DOHH2 (cell line): ENCODE measurements around the gene ADORA3.
A peak's percentile ranks its signal among the peaks of the same experiment; 100 is the strongest.

Experiments
- H3F3A ChIP-seq: fragments of 200-600 bp; sonication (generic), shearing (Covaris generic); 2 replicates; pipeline ENCODE4 v1.6.0; 2016; ENCODE audit warnings: antibody characterized with exemption, mild to moderate bottlenecking; ENCODE audit not compliant: control insufficient read depth, insufficient read depth
- H3K27ac ChIP-seq: fragments of 200-600 bp; sonication (generic); 2 replicates; pipeline ENCODE4 v1.5.1; 2014; ENCODE audit warnings: low read depth, mild to moderate bottlenecking, low read length, moderate library complexity
- H3K27me3 ChIP-seq: fragments of 200-600 bp; sonication (generic); 2 replicates; pipeline ENCODE4 v1.6.1; 2014; ENCODE audit warnings: mild to moderate bottlenecking, low read length, mixed read lengths; ENCODE audit not compliant: control insufficient read depth
- H3K36me3 ChIP-seq: fragments of 200-600 bp; sonication (generic); 2 replicates; pipeline ENCODE4 v1.6.1; 2014; ENCODE audit warnings: mild to moderate bottlenecking, low read length, moderate library complexity, mixed read lengths; ENCODE audit not compliant: control insufficient read depth
- H3K4me1 ChIP-seq: fragments of 200-600 bp; sonication (generic); 2 replicates; pipeline ENCODE4 v1.6.1; 2014; ENCODE audit warnings: mild to moderate bottlenecking, low read length, mixed read lengths; ENCODE audit not compliant: control insufficient read depth
- H3K4me2 ChIP-seq: fragments of 200-600 bp; sonication (generic); 2 replicates; pipeline ENCODE4 v1.6.0; 2014; ENCODE audit warnings: mild to moderate bottlenecking, low read length, moderate library complexity
- H3K4me3 ChIP-seq: fragments of 200-600 bp; sonication (generic); 2 replicates; pipeline ENCODE4 v1.5.1; 2014; ENCODE audit warnings: mild to moderate bottlenecking, low read length, mixed read lengths
- H3K79me2 ChIP-seq: fragments of 200-600 bp; sonication (generic); 2 replicates; pipeline ENCODE4 v1.6.1; 2014; ENCODE audit warnings: mild to moderate bottlenecking, low read length, mixed read lengths; ENCODE audit not compliant: control insufficient read depth
- H3K9me2 ChIP-seq: fragments of 200-600 bp; sonication (generic); replicated peaks from 2 replicates; pipeline ENCODE4 v1.6.1; 2014; ENCODE audit warnings: mild to moderate bottlenecking, low read length, mixed read lengths; ENCODE audit not compliant: control insufficient read depth
- H3K9me3 ChIP-seq: fragments of 200-600 bp; sonication (generic); 2 replicates; pipeline ENCODE4 v1.6.1; 2014; ENCODE audit warnings: antibody characterized with exemption, low read length, mixed read lengths; ENCODE audit not compliant: control insufficient read depth, insufficient read depth
- H4K20me1 ChIP-seq: fragments of 200-600 bp; sonication (generic); 2 replicates; pipeline ENCODE4 v1.6.0; 2014; ENCODE audit warnings: low read depth, mild to moderate bottlenecking, antibody characterized with exemption, low read length, moderate library complexity; ENCODE audit not compliant: control insufficient read depth, insufficient read depth
- EZH2phosphoT487 ChIP-seq: fragments of 200-600 bp; sonication (generic); IDR thresholded peaks from 2 replicates; pipeline ENCODE4 v1.6.1; 2017; ENCODE audit warnings: borderline replicate concordance, mild to moderate bottlenecking, antibody characterized with exemption, low read length, moderate library complexity, mixed read lengths
- TF ChIP-seq, protein P1 (sequence below): fragments of 200-600 bp; sonication (generic); IDR thresholded peaks from one replicate; pipeline ENCODE4 v1.5.1; 2014; ENCODE audit warnings: antibody characterized with exemption, mild to moderate bottlenecking, low read depth, low read length; ENCODE audit not compliant: poor library complexity, severe bottlenecking

ADORA3 gene

DNA sequence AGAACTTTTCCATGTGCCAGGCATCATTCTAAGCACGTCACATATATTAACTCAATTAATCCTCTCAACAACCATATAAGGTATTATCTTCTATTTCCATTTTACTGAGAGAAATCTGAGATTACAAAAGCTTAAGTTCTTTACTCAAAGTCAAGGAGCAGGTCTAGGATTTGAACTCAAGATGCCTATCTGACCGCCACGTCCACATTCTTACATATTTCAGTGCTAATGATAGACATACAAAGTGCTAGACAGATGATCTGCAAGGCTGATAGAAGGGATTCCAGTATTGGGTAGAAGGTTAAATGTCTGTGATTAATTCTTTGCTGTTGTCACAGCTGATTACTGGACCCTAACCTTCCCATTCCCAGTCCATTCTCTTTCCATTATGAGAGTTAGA is 49.7 kb downstream of the ADORA3 start:
- no peak overlapping the region for H3K4me3 ChIP-seq
- H3K4me1 ChIP-seq = peaks cover 31% of the 10 kb centered on the region
- H3K36me3 ChIP-seq = peaks cover 83% of the 10 kb centered on the region
- no peaks in the 10 kb centered on the region for H3K9me3 ChIP-seq
- H3K27me3 ChIP-seq = no peaks in the 10 kb centered on the region
- H3K4me2 ChIP-seq = 0 out of 2 replicates have a peak overlapping the region, but pooled peaks have one; percentile 0
- TF ChIP-seq, protein P1, sequence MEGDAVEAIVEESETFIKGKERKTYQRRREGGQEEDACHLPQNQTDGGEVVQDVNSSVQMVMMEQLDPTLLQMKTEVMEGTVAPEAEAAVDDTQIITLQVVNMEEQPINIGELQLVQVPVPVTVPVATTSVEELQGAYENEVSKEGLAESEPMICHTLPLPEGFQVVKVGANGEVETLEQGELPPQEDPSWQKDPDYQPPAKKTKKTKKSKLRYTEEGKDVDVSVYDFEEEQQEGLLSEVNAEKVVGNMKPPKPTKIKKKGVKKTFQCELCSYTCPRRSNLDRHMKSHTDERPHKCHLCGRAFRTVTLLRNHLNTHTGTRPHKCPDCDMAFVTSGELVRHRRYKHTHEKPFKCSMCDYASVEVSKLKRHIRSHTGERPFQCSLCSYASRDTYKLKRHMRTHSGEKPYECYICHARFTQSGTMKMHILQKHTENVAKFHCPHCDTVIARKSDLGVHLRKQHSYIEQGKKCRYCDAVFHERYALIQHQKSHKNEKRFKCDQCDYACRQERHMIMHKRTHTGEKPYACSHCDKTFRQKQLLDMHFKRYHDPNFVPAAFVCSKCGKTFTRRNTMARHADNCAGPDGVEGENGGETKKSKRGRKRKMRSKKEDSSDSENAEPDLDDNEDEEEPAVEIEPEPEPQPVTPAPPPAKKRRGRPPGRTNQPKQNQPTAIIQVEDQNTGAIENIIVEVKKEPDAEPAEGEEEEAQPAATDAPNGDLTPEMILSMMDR = no peak
- TF ChIP-seq EZH2phosphoT487 = no peak
- peaks cover 10% of the 10 kb centered on the region; the same call in 1 of the 2 replicates for H4K20me1 ChIP-seq
- no peaks in the 10 kb centered on the region for H3K9me2 ChIP-seq
- H3K27ac ChIP-seq = no peak overlapping the region
- no peaks in the 10 kb centered on the region for H3F3A ChIP-seq
- peaks cover 78% of the 10 kb centered on the region for H3K79me2 ChIP-seq

DNA sequence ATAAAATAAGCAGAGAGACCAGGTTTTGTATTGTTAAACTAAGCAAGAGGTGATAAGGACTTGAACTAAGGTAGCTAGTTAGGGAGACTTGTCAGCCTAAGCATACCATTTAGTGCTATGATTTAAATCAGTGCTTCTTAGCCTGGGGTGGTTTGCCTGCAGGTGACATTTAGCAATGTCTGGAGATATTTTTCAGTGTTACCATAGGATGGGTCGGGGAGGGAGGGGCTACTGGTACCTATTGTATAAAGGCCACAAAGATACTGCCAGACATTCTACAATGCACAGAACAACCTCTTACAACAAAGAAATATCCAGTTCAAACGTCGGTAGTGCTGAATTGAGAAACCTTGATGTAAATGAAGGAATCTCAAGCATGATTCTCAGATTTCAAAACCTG is 50.9 kb downstream of the ADORA3 start:
- peaks cover 83% of the 10 kb centered on the region for H3K36me3 ChIP-seq
- H3K4me3 ChIP-seq = no peak overlapping the region
- H3K9me3 ChIP-seq = no peaks in the 10 kb centered on the region
- no peaks in the 10 kb centered on the region for H3K9me2 ChIP-seq
- peak overlapping the region; percentile 10 for H3K4me2 ChIP-seq
- H3K79me2 ChIP-seq = peaks cover 89% of the 10 kb centered on the region
- H3K27ac ChIP-seq = no peak overlapping the region
- H3F3A ChIP-seq = no peaks in the 10 kb centered on the region; the same call in 1 of the 2 replicates
- peaks cover 8% of the 10 kb centered on the region; the same call in 1 of the 2 replicates for H4K20me1 ChIP-seq
- H3K4me1 ChIP-seq = peaks cover 38% of the 10 kb centered on the region
- TF ChIP-seq, protein P1 = no peak
- TF ChIP-seq EZH2phosphoT487 = no peak
- H3K27me3 ChIP-seq = no peaks in the 10 kb centered on the region

GRCh38 chr1:111450185-111450584 is 53.2 kb downstream of the ADORA3 start:
- H3K4me3 ChIP-seq = peak overlapping the region; percentile 88
- peaks cover 98% of the 10 kb centered on the region for H3K79me2 ChIP-seq
- H3K4me2 ChIP-seq = peak overlapping the region; percentile 77
- H3K9me2 ChIP-seq = no peaks in the 10 kb centered on the region
- H3F3A ChIP-seq = no peaks in the 10 kb centered on the region; the same call in 1 of the 2 replicates
- no peaks in the 10 kb centered on the region for H3K9me3 ChIP-seq
- peaks cover 10% of the 10 kb centered on the region; the same call in 1 of the 2 replicates for H4K20me1 ChIP-seq
- peaks cover 83% of the 10 kb centered on the region for H3K36me3 ChIP-seq
- H3K4me1 ChIP-seq = peaks cover 48% of the 10 kb centered on the region
- H3K27me3 ChIP-seq = no peaks in the 10 kb centered on the region
- no peak overlapping the region for H3K27ac ChIP-seq
- TF ChIP-seq, protein P1 = no peak
- TF ChIP-seq EZH2phosphoT487 = no peak
